GM18909 (cell line): ENCODE results near the gene EMID1.
"Not testable (repeated sequence)": the region's sequence is repeated elsewhere in the genome, so short reads cannot be mapped to it uniquely, and the experiment has no call there.

Experiments
- ATAC-seq: cut with Tn5 transposase; IDR thresholded peaks from one replicate; pipeline ENCODE4 v1.9.1; 2021; ENCODE audit warnings: mild to moderate bottlenecking; ENCODE audit not compliant: unreplicated experiment, poor library complexity

EMID1 gene

GRCh38 chr22:29225422-29226090 is 19.9 kb downstream of the EMID1 start:
- ATAC-seq, result no peak

GRCh38 chr22:29226351-29226981 is 20.8 kb downstream of the EMID1 start:
- ATAC-seq, result no peak

- no peak for ATAC-seq
Measured at GRCh38 chr22:29230972-29231875, 25.5 kb downstream of the EMID1 start.

GRCh38 chr22:29231971-29232959 is 26.6 kb downstream of the EMID1 start:
- no peak for ATAC-seq

- no peak for ATAC-seq
Measured at GRCh38 chr22:29233277-29233877, 27.7 kb downstream of the EMID1 start.

- not testable (repeated sequence) for ATAC-seq
Measured at GRCh38 chr22:29240481-29240880, 34.8 kb downstream of the EMID1 start.

GRCh38 chr22:29243874-29244446 is 38.3 kb downstream of the EMID1 start:
- no peak for ATAC-seq

- no peak for ATAC-seq
Measured at GRCh38 chr22:29244785-29245625, 39.3 kb downstream of the EMID1 start.

GRCh38 chr22:29245626-29246385 is 40.1 kb downstream of the EMID1 start:
- ATAC-seq, result no peak

- not testable (repeated sequence) for ATAC-seq
Measured at GRCh38 chr22:29247891-29248290, 42.2 kb downstream of the EMID1 start.

GRCh38 chr22:29251265-29251664 is 45.6 kb downstream of the EMID1 start:
- ATAC-seq, result no peak

- no peak for ATAC-seq
Measured at GRCh38 chr22:29251981-29252911, 46.5 kb downstream of the EMID1 start.

- no peak for ATAC-seq
Measured at GRCh38 chr22:29253561-29254285, 48.0 kb downstream of the EMID1 start.

GRCh38 chr22:29254286-29254660 is 48.6 kb downstream of the EMID1 start:
- no peak for ATAC-seq

GRCh38 chr22:29255064-29255621 is 49.4 kb downstream of the EMID1 start:
- no peak for ATAC-seq
